ENCODE results near the gene DPY19L1.
"Not testable (repeated sequence)": the region's sequence is repeated elsewhere in the genome, so short reads cannot be mapped to it uniquely, and the experiment has no call there.

DPY19L1 gene

GRCh38 chr7:35032166-35032565 lies 5.1 kb downstream of the DPY19L1 start:
- DNase-seq = no peak

- DNase-seq = no peak
These were observed 6.4 kb downstream of the DPY19L1 start for GRCh38 chr7:35030848-35031247.

GRCh38 chr7:35029311-35029710 lies 8.0 kb downstream of the DPY19L1 start:
- no peak for DNase-seq

GRCh38 chr7:35026150-35026549 lies 11.1 kb downstream of the DPY19L1 start:
- DNase-seq = no peak

- DNase-seq = no peak
These were observed 11.9 kb downstream of the DPY19L1 start for GRCh38 chr7:35025369-35025870.

GRCh38 chr7:35024298-35024697 lies 13.0 kb downstream of the DPY19L1 start:
- DNase-seq = no peak

GRCh38 chr7:35022725-35023124 lies 14.6 kb downstream of the DPY19L1 start:
- no peak for DNase-seq

- DNase-seq = no peak
These were observed 15.8 kb downstream of the DPY19L1 start for GRCh38 chr7:35021445-35021844.

- no peak for DNase-seq
These were observed 17.5 kb downstream of the DPY19L1 start for GRCh38 chr7:35019801-35020200.

- no peak for DNase-seq
These were observed 18.0 kb downstream of the DPY19L1 start for GRCh38 chr7:35019179-35019729.

GRCh38 chr7:35015346-35015859 lies 21.9 kb downstream of the DPY19L1 start:
- no peak for DNase-seq

- DNase-seq = no peak
These were observed 25.1 kb downstream of the DPY19L1 start for GRCh38 chr7:35012160-35012559.

- no peak for DNase-seq
These were observed 26.2 kb downstream of the DPY19L1 start for GRCh38 chr7:35011085-35011484.

GRCh38 chr7:35007768-35008167 lies 29.5 kb downstream of the DPY19L1 start:
- no peak for DNase-seq

GRCh38 chr7:35004531-35005095 lies 32.7 kb downstream of the DPY19L1 start:
- DNase-seq = no peak

- DNase-seq = no peak
These were observed 33.5 kb downstream of the DPY19L1 start for GRCh38 chr7:35003679-35004303.

- not testable (repeated sequence) for DNase-seq
These were observed 34.1 kb downstream of the DPY19L1 start for GRCh38 chr7:35003177-35003650.

GRCh38 chr7:34998335-34998734 lies 39.0 kb downstream of the DPY19L1 start:
- DNase-seq = not testable (repeated sequence)

GRCh38 chr7:34996423-34997090 lies 40.7 kb downstream of the DPY19L1 start:
- not testable (repeated sequence) for DNase-seq

- DNase-seq = no peak
These were observed 41.5 kb downstream of the DPY19L1 start for GRCh38 chr7:34995757-34996156.

- DNase-seq = no peak
These were observed 45.1 kb downstream of the DPY19L1 start for GRCh38 chr7:34991938-34992840.

- DNase-seq = not testable (repeated sequence)
These were observed 48.7 kb downstream of the DPY19L1 start for GRCh38 chr7:34988442-34989125.
